ENCODE data around the gene DMKN.

The DMKN gene

DNA sequence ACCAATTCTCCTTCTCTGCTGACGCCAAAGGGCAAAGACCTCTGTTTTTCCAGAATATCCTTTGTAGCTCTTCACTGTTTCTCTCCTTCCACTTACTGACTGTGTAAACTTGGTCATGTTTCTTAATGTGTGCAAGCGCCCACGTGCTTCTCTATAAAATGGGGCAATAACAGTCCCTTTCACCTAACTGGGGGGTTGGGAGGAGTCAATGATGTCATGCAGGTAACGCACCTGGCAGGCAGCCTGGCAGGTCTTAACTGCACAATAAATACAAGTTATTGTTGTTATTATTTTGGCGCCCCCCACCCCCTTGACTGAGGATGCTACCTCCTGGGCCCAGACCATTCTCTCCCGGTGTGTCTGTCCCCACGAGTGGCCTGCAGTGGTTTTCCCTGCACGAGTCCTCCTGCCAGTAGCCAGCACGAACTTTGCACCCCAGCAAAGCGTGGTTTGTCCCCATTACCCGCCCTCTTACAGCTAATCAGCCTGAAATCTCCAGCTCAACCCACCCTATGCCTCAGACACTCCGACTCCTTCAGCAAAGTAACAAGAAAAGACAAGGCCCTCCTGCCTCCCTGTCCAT lies 9.4 kb upstream of the DMKN start:
- no peak for DNase-seq

DNA sequence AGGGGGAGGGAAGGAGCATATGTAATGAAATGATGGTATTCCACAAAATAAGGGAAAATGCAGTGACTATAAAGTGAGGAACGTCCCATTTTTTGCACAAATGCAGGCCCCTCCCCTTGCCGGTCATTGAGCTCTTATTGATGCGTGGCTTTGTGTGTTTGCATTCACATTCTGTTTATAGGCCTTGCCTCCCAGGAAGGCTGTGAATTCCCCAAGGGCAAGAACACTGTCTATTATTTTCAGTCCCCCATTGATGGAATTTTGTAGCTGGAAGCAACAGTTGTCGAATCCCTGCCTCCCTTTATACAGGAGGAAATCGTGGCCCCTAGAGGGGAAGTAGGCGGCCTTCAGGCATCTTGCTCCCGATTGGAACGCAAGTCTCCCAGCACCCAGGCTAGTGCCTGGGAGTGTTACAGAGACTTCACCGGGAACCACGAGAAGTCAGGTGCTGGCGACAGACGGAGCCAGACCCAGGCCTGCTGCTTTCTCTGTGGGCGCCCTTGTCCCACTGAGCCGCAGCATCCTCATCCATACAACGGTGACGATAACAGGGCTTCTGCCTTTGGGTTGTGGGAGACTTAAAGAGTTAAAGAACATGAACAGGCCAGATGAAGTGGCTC lies 7.8 kb upstream of the DMKN start:
- DNase-seq = no peak

DNA sequence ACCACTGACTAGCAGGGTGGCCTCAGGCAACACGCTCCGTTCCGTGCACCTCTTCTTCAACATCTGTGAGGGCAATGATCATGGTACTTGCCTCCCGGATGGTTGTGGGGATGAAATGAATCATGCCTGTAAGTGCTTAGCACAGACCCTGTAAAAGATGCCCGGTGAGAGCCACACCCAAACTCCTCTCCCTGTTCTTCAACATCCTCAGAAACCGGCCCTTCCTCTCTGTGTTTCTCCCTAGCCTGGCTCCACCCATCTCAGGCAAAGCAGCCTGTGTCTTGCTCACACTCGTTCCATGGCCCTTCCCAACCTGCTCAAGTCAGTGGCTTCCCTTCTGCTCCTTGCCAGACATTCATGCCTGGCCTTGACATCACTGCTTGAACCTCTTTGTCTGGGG lies 5.8 kb upstream of the DMKN start:
- no peak for DNase-seq

DNA sequence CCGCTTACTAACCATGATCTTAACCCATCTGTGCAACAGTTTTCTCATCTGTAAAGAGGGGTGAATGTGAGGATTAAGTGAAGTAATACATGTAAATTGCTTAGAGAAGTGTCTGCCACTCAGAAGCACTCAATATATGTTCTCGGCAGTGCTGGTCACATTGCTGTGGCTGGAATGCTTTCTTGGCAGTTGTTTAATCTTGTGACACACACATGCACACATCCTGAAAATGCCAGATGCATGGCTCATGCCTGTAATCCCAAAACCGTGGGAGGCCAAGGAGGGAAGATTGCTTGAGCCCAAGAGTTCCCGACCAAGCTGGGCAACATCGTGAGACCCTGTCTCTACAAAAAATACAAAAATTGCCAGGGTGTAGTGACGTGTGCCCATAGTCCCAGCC lies 4.9 kb upstream of the DMKN start:
- DNase-seq = no peak

DNA sequence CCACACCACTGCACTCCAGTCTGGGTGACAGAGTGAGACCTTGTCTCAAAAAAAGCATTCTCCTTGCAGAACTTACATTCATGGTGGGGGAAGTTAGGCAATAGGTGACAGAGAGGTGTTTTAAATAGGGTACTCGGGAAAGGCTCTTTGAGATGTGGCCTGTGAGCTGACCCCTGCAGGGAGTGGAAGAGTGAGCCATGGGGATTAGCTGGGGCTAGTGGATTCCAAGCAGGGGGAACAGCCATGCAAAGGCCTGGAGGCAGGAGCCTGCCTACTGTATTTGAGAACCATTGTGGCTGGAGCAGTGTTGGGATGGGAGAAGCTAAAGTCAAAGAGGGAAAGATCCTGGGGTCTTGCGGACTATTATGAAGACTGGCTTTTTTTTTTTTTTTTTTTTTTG lies 3.9 kb upstream of the DMKN start:
- no peak for DNase-seq

DNA sequence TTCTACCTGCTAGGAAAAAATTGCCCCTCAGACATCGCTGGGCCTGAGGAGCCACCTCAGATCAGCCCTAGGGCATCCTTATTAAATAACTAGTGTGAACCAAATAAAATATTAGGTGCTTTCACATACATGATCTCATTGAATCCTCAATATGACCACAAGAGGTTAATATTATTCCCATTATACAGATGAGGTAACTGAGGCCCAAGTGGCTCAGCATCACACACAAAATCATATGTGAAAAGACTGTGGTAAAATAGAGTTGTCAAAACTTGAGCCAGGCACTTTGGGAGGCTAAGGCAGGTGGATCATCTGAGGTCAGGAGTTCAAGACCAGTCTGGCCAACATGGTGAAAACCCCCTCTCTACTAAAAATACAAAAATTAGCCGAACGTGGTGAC lies 2.9 kb upstream of the DMKN start:
- no peak for DNase-seq

DNA sequence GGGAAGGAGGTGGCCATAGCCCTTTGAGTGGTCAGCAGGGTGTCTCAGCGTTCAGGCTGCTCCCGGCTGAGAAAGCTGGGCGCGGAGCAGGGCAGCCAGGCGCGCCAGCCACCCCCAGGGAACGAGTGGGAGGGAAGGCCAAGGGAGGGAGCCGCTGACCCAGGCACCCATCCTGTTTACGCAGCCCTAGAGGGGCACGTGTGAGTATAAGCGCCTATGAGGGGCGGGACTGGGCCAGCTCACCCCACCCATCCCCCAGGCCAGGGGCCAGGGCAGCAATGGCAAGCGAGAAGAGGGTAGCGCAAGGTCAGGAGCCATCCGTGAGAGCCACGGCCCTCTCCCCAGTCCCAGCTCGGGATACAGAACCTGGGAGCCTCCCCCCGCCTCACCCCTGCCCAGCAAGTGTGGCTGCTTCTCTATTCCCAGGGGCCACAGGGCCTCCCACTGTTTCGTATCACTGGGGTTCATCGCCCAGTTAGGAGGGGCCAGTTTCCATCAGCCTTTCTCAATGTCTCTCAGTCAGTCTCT lies 897 bp upstream of the DMKN start:
- DNase-seq = no peak

DNA sequence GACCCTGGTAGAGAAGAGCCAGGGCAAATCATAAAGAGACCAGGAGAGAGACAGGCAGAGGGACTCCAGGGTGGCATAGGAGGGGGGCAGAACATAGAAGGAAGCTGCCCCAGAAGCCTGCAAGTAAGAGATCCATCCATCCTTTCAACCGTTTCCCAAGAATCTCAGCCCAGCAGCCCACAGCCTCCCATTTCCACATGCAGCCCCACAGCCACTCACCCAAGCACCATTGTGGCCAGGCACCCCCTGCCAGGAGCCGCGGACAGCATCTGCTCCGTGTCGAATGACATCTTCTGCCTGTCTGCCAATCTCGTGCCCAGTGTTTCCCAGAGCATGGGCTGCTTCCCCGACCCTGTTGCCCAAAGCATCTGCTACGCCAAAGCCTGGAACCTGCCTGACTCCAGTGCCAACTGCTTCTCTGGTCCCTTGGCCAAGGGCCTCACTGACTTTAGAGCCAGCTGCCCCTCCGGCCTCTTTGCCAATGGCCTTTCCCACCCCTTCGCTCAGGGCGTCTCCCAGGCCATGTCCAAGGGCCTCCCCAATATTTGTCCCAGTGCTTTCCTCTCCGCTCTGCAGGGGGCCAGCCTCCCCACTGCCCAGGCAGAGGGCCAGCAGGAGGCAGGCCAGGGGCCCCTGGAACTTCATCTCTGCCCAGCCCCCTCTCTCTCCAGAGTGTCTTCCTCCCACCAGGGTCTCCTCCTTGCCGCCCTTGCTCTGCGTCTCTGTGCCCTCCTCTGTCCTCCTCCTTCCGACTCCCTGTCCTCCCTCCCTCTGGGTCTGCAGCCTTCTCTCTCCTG lies 420 bp downstream of the DMKN start:
- no peak for DNase-seq

DNA sequence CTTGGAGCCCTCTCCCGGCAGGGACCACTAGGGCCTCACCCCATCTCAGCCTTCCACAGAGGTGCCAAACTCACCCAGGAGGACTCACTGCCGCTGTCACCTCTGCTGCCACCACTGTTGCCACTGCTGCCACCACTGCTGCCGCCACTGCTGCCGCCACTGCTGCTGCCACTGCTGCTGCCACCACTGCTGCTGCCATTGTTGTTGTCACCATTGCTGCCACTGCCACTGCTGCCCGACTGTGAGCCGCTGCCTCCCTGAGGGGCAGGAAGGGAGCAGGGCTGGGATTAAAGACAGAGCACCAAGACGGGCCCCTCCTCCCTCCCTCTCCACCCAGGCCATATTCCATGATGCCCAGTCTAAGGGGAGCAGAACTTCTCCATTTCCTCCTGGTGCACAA lies 2.1 kb downstream of the DMKN start:
- no peak for DNase-seq

DNA sequence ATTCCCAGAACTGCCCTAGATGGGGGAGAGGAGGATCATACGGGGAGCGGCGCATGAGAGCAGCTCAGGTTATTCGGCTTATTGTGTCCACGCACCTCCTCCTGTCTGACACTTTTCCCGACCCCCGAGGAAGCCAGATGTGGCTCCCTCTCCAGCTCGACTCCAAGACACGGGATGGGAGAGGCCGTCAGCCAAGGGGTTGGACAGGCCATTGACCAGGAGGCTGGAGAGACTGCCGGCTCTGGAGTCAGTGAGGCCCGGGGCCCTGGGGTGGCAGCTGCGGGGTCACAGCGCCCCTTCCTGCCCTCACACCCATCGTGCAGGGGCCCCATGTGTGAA lies 2.9 kb downstream of the DMKN start:
- no peak for DNase-seq

DNA sequence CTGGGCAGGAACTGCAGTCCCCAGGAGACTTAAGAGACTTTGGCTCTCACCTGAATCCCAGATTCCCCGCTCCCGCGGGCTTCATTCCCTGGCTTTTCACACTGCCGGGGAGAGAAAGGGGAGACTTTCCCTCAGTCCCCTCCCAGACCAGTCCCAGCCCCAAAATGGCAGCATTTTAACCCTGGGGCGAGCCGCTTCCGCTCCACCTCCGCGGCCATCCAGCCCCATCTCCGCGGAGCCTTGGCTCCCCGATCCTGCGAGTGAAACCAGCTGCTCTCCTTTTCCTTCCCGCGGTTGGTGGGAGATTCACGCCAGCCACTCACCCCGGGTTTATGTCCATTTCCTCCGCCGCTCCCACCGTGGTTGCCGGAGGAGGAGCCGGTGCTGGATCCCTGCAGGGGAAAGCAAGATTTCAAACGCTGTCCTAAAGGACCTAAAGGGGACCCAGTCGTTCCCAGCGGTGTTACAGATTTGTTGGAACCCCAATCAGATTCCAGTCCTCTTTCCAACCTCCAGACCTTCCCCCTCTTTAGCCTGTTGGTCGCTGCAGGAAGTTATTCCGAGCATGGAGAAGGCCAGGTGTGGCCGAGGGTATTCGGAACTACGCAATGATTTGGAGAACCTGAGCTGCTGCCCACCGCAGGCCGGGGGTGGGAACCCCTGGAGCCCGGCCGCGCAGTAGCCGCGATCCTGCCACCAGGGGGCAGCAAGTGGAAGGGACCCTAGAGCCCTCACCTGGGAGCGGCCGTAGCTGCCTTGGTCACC lies 3.4 kb downstream of the DMKN start:
- peak; percentile 77 for DNase-seq

DNA sequence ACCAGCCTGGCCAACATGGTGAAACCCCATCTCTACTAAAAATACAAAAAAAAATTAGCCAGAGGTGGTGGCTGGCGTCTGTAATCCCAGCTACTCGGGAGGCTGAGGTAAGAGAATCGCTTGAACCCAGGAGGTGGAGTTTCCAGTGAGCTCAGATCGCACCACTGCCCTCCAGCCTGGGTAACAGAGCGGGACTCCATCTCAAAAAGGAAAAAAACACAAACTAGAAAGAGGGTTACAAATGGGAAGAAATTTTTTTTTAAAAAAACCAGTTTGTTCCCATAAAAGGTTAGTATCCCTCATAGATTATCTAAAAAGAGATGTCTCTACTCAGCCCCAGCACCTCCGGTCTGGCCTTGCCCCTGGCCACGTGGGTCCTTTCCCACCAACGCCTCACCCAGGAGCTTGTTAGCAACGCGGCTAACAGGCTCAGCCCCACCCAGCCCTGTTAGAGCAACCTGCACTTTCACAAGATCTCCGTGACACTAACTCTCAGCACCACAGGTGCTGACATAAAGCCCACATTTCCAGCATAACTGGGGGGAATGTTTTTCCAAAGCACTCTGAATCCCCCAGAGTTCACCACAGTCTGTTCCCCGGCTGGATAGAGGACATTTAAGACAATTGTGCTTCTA lies 4.3 kb downstream of the DMKN start:
- DNase-seq = peak; percentile 41

DNA sequence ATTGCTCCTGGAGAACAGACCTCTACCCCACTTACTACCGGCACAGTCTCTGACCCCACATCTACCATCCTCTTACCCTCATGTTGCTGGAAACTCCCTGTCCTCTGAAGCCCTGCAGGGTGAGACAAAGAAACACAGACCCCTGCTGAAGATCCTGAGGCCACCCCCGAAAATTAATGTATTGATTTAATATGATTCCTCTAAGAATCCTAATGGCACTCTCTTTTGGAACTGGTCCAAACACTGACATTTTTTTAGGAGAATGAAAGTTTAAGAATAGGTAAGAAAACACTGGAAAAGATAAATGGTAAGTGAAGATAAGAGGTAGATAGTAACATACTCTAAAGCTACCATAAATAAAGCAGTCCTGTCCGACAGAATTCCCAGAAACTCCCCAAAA lies 5.3 kb downstream of the DMKN start:
- DNase-seq = no peak

DNA sequence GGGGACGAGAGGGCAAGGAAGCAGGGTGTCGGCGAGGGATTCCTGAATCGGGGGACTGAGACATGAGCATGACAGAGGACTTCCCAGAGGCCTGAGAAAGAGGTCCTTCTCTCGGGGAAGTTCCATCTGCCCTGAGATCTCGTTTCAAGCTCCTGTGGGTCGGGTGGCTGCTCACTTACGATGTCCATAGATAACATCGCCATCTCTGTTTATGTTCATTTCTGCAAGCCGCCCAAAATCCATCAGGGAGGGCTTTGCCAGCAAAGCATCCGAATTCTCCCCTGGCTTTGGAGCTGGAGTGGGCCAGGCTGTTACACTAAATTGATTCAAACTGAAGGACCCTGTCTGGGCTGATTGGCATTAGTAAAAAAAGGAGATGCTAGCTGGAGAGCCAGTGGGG lies 5.9 kb downstream of the DMKN start:
- DNase-seq = no peak

DNA sequence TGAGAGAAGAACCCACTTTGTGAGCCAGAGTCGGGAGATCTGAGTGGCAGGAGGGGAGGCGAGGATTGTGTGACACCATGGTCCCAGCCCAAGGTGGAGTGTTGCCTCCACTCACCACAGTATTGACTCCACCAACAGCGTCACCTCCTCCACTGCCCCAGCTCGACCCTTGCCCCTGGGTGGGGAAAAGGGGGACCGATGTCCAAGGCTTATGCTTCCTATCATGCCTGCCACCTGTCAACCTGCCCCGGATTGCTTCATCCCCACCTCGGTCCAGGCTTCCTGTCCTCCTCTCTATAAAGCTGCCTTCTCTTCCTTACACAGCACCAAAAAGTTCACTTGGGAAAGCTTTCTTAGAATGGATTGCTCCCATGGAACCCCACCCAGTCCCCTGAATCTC lies 7.4 kb downstream of the DMKN start:
- DNase-seq = no peak

DNA sequence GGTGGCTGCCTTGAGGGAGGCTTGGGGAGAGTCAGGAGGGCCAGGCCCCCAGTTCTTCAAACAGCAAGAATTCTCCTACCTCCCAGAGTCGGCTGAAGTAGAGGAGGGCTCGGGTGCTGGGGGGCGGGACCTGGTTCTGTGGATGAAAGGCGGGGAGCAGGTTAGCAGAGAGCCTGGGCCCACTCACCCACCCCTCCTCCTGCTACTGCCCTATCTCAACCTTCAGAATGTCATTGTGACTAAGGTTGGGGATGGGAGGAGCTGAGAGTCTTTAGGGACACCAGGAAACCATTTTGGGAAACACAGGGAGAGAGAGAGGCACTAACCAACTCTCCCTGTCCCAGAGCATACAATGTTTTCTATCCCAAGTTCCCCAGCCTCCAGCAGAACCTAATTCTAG lies 10.7 kb downstream of the DMKN start:
- no peak for DNase-seq

DNA sequence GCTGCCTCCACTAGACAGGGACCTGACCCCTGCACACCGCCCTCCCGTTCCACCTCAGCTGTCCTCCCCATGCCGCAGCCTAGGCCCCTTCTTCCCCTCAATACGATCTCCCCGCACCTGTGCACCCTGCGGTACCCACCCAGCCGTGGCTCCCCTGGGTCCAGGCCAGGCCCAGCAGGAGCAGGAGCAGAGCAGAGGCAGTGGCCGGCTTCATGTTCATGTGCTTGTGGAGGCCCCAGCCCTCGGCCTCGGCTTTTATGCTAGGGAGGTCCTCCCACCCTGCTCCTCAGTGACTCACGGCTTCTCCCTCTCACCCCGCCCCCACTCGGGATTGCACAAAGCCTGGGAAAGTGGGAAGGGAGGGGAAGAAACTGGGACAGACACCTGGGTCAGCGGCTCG lies 11.8 kb downstream of the DMKN start:
- DNase-seq = no peak

DNA sequence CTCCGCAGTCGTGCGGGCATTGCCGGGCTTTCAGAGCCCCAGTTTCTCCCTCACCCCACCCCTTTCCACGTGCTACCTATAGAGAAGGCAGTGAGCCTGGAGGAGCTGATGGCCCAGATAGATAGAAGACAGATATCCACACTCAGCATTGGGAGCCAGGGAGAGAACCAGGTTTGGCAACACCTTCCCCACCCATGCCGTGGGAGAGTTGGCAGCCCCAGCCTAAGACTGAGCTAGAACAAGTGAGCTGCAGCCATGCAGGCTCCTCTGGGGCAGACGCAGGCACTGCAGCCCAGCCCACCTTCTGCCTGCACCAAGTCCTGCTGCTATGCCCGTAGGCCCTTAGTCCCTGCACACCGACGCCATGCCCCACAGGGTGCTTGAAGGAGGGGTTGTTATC lies 12.8 kb downstream of the DMKN start:
- DNase-seq = no peak

DNA sequence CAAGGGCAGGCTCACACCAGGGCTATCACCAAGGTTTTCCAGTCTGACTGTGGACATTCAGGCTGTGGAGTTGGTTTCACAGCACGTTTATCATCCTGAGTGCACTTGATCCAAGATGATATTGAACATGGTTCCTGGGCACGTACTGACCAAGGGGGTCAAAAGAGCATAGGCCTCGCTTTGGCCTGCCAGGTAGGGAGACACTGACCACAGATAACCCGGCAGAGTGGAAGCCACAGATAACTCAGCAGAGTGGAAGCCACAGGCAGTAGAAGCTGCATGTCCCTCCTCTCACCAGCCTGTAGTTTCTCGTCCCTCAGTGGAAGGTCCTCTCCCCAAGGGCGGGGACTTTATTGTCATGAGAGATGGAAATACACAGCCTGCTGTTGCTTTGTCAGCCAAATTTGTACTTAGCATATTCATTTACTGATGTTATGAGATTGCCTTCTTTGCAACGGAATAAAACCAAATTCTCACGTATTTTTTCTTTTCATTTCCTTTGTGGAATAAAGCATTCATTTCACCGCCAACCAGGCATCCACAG lies 14.4 kb downstream of the DMKN start:
- no peak for DNase-seq

DNA sequence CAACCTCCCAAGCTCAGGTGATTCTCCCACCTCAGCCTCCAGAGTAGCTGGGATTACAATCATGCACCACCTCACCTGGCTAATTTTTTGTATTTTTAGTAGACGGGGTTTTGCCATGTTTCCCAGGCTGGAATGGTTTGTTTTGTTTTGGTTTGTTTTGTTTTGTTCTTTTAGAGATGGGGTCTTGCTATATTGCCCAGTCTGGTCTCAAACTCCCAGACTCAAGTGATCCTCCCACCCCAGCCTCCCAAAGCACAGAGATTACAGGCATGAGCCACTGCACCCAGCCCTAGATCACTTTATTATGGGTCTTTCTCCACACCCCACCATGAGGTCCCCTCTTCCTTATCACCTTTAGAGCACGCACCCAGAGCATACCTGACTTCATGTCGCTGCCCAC lies 15.2 kb downstream of the DMKN start:
- DNase-seq = no peak

DNA sequence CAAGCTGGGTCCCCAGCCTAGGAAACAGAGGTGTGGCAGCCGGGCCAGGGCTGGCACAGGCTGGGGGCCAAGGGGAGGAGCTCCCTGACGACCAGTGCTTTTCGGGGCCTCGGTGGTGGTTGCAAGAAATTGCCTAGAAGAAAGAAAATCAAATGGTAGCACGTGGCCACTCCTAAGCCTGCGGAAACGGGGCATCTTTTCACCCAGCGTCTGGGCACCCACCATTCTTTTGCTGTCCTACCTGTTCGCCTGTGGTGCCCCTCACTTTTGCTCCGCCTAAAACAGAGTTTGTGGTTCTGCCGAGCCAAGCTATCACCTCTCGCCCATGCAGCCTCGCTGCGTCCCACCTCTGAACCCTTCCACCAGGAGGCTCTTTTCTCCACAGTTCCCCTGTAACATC lies 16.0 kb downstream of the DMKN start:
- no peak for DNase-seq

DNA sequence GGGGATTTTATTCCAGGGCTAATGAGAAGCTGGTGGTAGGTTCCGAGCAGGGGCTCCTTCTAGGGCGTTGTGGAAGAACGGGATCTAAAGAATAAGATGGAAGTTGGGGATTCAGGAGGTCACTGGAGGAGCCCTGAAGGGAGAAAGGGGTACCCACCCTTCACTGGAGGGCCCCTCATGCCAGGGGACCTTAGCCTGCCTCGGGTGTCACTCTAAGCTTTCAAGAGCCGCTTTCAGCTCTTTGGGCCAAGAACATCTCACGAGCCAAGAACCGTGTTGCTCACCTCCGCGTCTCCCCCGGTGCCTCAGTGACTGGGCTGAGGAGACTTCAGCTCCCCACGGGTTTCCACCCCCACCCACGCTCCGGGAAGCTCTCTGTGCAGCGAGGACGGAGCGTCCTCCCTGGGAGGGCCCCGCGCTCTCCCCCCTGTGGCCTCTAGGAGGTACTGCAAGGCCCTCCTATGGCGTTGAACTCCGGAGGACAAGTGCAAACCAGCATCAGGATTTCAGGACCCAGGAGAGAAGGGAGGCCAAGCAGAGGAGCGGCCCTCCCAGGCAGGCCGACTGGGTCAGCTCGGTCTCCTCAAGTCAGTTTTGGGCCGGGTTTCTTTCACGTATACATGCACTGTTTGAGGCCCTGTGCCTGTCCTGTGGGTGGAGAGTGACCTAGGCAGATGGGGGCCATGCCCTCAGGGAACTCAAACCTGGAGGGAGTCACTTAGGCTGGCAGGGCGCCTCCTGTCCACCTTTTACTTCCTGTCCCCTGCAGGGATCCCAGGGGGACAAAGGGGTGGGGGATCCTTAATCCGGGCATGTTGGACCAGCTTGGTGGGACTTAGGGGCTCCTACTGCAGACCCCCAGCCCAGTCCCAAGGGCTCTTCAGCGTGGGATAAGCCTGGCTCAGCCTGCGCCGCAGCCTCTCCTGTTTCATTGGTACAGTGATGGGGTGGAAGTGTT lies 18.1 kb downstream of the DMKN start:
- peak; percentile 79 for DNase-seq

Data from activated naive CD4-positive, alpha-beta T cell treated with Interleukin-2 at 50 U/mL for 16 hours (primary cell).